HCT116 (cell line): ENCODE results near the gene THSD1. TPM values are rescaled to one million over a fixed set of nuclear protein-coding genes. Genes with fewer than 3 reads are reported as not detected.

Experiments
- ATAC-seq: fragments of 200-7000 bp; cut with Tn5 transposase; 2 replicates; pipeline ENCODE4 v1.9.1; 2020; ENCODE audit warnings: mild to moderate bottlenecking, moderate library complexity
- BruUV-seq: library from RNA; stranded (reverse); fragments of 400-500 nt; replicated peaks from 2 replicates; lab custom pipeline; 2021; lab: Mats Ljungman, UMichigan
- CTCF ChIA-PET: fragments of 300-600 bp; sonication (Branson Sonifier 250); formaldehyde crosslinking; loops from one replicate; lab custom pipeline; 2021; ENCODE audit warnings: antibody characterized with exemption; lab: Charles Lee
- POLR2A ChIA-PET: fragments of 300-600, 350-600 bp; sonication (Branson Sonifier 250); formaldehyde crosslinking; loops from one replicate; lab custom pipeline; 2021; ENCODE audit warnings: antibody characterized with exemption; lab: Charles Lee
- RAD21 ChIA-PET, 2 experiments: fragments of 300-600 bp; sonication (Branson Sonifier 250); formaldehyde crosslinking; loops; one replicate each; lab custom pipeline; 2023; ENCODE audit warnings: low total read pairs in 2 of 2; ENCODE audit not compliant: uncharacterized antibody in 2 of 2, unreplicated experiment in 2 of 2, low non-redundant PET in 1 of 2; lab: Charles Lee
- DNase-seq: peaks from one replicate; pipeline ENCODE4 v3.0.0-alpha.2; 2010; ENCODE audit warnings: low read depth, low spot score
- H2AFZ ChIP-seq: fragments of 200-600 bp; shearing (Covaris generic), sonication (generic); 2 replicates; pipeline ENCODE4 v1.6.1; 2017; ENCODE audit warnings: low read depth, mixed run types, mixed read lengths, antibody characterized with exemption, low read length; ENCODE audit not compliant: poor library complexity, severe bottlenecking
- H3K27ac ChIP-seq: 2 replicates; pipeline ENCODE4 v1.5.1; 2012; ENCODE audit warnings: low read depth, low read length
- H3K27me3 ChIP-seq: fragments of 200-600 bp; sonication (generic); 2 replicates; pipeline ENCODE4 v1.6.1; 2016; ENCODE audit warnings: mixed run types, low read length, mixed read lengths; ENCODE audit not compliant: insufficient read depth
- H3K36me3 ChIP-seq, 2 experiments: fragments of 200-500 bp in 1 of 2; fragments of 200-600 bp in 1 of 2; sonication (Bioruptor generic) in 1 of 2; sonication (generic) in 1 of 2; 2 replicates each; pipeline versions ENCODE4 v1.5.1 to v1.6.1; 2014 to 2016; ENCODE audit warnings: low read length in 2 of 2, inconsistent platforms in 1 of 2, mixed read lengths in 1 of 2, mixed run types in 1 of 2; ENCODE audit not compliant: insufficient read depth in 2 of 2, control insufficient read depth in 1 of 2
- H3K4me1 ChIP-seq, 2 experiments: fragments of 200-600 bp in 1 of 2; sonication (generic) in 1 of 2; 2 replicates each; pipeline versions ENCODE4 v1.5.1 to v1.6.1; 2012 to 2017; ENCODE audit warnings: low read length in 2 of 2, inconsistent platforms in 1 of 2, mild to moderate bottlenecking in 1 of 2, mixed read lengths in 1 of 2, mixed run types in 1 of 2, moderate library complexity in 1 of 2; ENCODE audit not compliant: insufficient read depth in 2 of 2, control insufficient read depth in 1 of 2
- H3K4me2 ChIP-seq: fragments of 200-600 bp; sonication (generic); 2 replicates; pipeline ENCODE4 v1.6.1; 2017; ENCODE audit warnings: mixed run types, low read length, mixed read lengths
- H3K4me3 ChIP-seq, 2 experiments: fragments of 200-600 bp in 1 of 2; sonication (generic) in 1 of 2; replicated peaks in 1 of 2; 2 replicates each; pipeline ENCODE4 v1.5.1; 2011 to 2016; ENCODE audit warnings: low read length in 2 of 2, control low read depth in 1 of 2, low read depth in 1 of 2, mild to moderate bottlenecking in 1 of 2, mixed read lengths in 1 of 2, mixed run types in 1 of 2
- H3K79me2 ChIP-seq: fragments of 200-600 bp; sonication (generic); 2 replicates; pipeline ENCODE4 v1.6.1; 2017; ENCODE audit warnings: mild to moderate bottlenecking, mixed run types, low read length, moderate library complexity, mixed read lengths; ENCODE audit not compliant: insufficient read depth
- H3K9ac ChIP-seq: fragments of 200-600 bp; sonication (generic); 2 replicates; pipeline ENCODE4 v1.6.1; 2016; ENCODE audit warnings: low read length, mixed read lengths
- H3K9me2 ChIP-seq: fragments of 200-600 bp; sonication (generic), shearing (Covaris generic); 2 replicates; pipeline ENCODE4 v1.6.1; 2017; ENCODE audit warnings: mixed run types, mild to moderate bottlenecking, moderate library complexity; ENCODE audit not compliant: insufficient read depth
- H3K9me3 ChIP-seq, 2 experiments: fragments of 200-500 bp in 1 of 2; fragments of 200-600 bp in 1 of 2; sonication (Bioruptor generic) in 1 of 2; sonication (generic) in 1 of 2; 2 replicates each; pipeline ENCODE4 v1.6.1; 2014 to 2017; ENCODE audit warnings: low read length in 2 of 2, mixed read lengths in 2 of 2, inconsistent platforms in 1 of 2, low read depth in 1 of 2, mild to moderate bottlenecking in 1 of 2, mixed run types in 1 of 2, moderate library complexity in 1 of 2; ENCODE audit not compliant: control insufficient read depth in 1 of 2, insufficient read depth in 1 of 2
- H4K20me1 ChIP-seq: fragments of 200-600 bp; sonication (generic), shearing (Covaris generic); 2 replicates; pipeline ENCODE4 v1.6.1; 2017; ENCODE audit warnings: mixed run types, mild to moderate bottlenecking, moderate library complexity; ENCODE audit not compliant: insufficient read depth
- ATF3 ChIP-seq: IDR thresholded peaks from 2 replicates; pipeline ENCODE4 v1.6.1; 2012
- CEBPB ChIP-seq: IDR thresholded peaks from 2 replicates; pipeline ENCODE4 v1.6.1; 2012; ENCODE audit warnings: low read depth
- EZH2phosphoT487 ChIP-seq: fragments of 200-600 bp; IDR thresholded peaks from 2 replicates; pipeline ENCODE4 v1.6.1; 2018; ENCODE audit warnings: antibody characterized with exemption, borderline replicate concordance
- FOSL1 ChIP-seq: IDR thresholded peaks from 2 replicates; pipeline ENCODE4 v1.6.1; 2012; ENCODE audit warnings: low read depth
- SP1 ChIP-seq: IDR thresholded peaks from 2 replicates; pipeline ENCODE4 v1.6.1; 2012; ENCODE audit warnings: low read depth
- SRF ChIP-seq: IDR thresholded peaks from 2 replicates; pipeline ENCODE4 v1.6.1; 2012; ENCODE audit warnings: low read depth
- TCF7L2 ChIP-seq: IDR thresholded peaks from 2 replicates; pipeline ENCODE4 v1.7.0; 2011; ENCODE audit warnings: borderline replicate concordance, inconsistent platforms; ENCODE audit not compliant: insufficient read depth, insufficient read length; ENCODE audit errors: extremely low read depth
- ZBTB33 ChIP-seq: IDR thresholded peaks from 2 replicates; pipeline ENCODE4 v1.6.1; 2011; ENCODE audit warnings: mild to moderate bottlenecking, low read length, moderate library complexity; ENCODE audit not compliant: insufficient replicate concordance; ENCODE audit errors: extremely low read depth
- ZFX ChIP-seq: fragments of 450-650 bp; IDR thresholded peaks from 2 replicates; pipeline ENCODE4 v1.6.1; 2017
- intact Hi-C: fragments of 100-400 bp; cut with micrococcal nuclease; formaldehyde crosslinking; loops from 2 replicates; pipeline ENCODE4 v1.10.0; 2022
- total RNA-seq: library from RNA; stranded (reverse); gene quantifications from one replicate; pipeline ENCODE4 v1.2.1, GENCODE V29; 2021; ENCODE audit not compliant: unreplicated experiment
- TF ChIP-seq, protein P1 (sequence below), 3 experiments: fragments of 200-600 bp in 1 of 3; sonication (generic) in 1 of 3; IDR thresholded peaks in 2 of 3; conservative IDR thresholded peaks in 1 of 3; 2 replicates each; pipeline ENCODE4 v1.5.1; 2012 to 2017; ENCODE audit warnings: low read depth in 2 of 3, low read length in 2 of 3, antibody characterized with exemption in 1 of 3, borderline replicate concordance in 1 of 3, control low read depth in 1 of 3, mild to moderate bottlenecking in 1 of 3, mixed read lengths in 1 of 3, mixed run types in 1 of 3, moderate library complexity in 1 of 3; ENCODE audit not compliant: insufficient read depth in 1 of 3

Gene THSD1
- total RNA-seq, 1 experiment from 2014 or later, result 0.76 TPM

GRCh38 chr13:52361225-52361624, 44.7 kb downstream of the THSD1 start:
- ChIA-PET CTCF (no interaction called here), POLR2A (interaction anchor here (0.8 kb wide), 1 partner anchor 11 kb away, joined by 5 read pairs; no protein-coding TSS in a partner anchor)
- no peak overlapping the region for H3K4me2 ChIP-seq
- no peaks in the 10 kb centered on the region for H3K27me3 ChIP-seq
- H3K36me3 ChIP-seq, result no peaks in the 10 kb centered on the region
- no peak for ATAC-seq
- H3K9me2 ChIP-seq, result no peaks in the 10 kb centered on the region
- intact Hi-C loops, result no loop called here
- no TSS peak for BruUV-seq
- no peak overlapping the region for H3K9ac ChIP-seq
- no peak overlapping the region for H3K27ac ChIP-seq
- H3K4me1 ChIP-seq, result peaks cover 3 to 6% of the 10 kb centered on the region in 2 experiments; a peak in 3 of 4 replicates
- H3K4me3 ChIP-seq, result no peak overlapping the region
- no peaks in the 10 kb centered on the region for H3K79me2 ChIP-seq
- no peaks in the 10 kb centered on the region for H3K9me3 ChIP-seq
- TF ChIP-seq ATF3 (no peak), ZFX (no peak), EZH2phosphoT487 (no peak), CEBPB (no peak), SP1 (no peak), SRF (no peak), ZBTB33 (no peak), TCF7L2 (no peak), FOSL1 (no peak)
- TF ChIP-seq, protein P1, sequence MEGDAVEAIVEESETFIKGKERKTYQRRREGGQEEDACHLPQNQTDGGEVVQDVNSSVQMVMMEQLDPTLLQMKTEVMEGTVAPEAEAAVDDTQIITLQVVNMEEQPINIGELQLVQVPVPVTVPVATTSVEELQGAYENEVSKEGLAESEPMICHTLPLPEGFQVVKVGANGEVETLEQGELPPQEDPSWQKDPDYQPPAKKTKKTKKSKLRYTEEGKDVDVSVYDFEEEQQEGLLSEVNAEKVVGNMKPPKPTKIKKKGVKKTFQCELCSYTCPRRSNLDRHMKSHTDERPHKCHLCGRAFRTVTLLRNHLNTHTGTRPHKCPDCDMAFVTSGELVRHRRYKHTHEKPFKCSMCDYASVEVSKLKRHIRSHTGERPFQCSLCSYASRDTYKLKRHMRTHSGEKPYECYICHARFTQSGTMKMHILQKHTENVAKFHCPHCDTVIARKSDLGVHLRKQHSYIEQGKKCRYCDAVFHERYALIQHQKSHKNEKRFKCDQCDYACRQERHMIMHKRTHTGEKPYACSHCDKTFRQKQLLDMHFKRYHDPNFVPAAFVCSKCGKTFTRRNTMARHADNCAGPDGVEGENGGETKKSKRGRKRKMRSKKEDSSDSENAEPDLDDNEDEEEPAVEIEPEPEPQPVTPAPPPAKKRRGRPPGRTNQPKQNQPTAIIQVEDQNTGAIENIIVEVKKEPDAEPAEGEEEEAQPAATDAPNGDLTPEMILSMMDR (IDR thresholded peaks at IDR 0.05 in 2 of 3, conservative IDR thresholded peaks at IDR 0.05 in 1 of 3; ENCODE audit: borderline replicate concordance in 1 of 3, insufficient read depth in 1 of 3, low read depth in 2 of 3, low read length in 2 of 3), result no peak
- TF ChIP-seq, all 23 proteins: peak for 0
- H4K20me1 ChIP-seq, result no peaks in the 10 kb centered on the region
- DNase-seq, result no peak
- RAD21 ChIA-PET, result no interaction called here
- no peak overlapping the region for H2AFZ ChIP-seq
